CD4-positive, alpha-beta T cell (primary cell): ENCODE data around the gene ADAMTS17. TPM values are rescaled to one million over a fixed set of nuclear protein-coding genes. Genes with fewer than 3 reads are reported as not detected.

Experiments
- ATAC-seq: fragments of 200-7000 bp; cut with Tn5 transposase; one replicate; pipeline ENCODE4 v1.10.0; 2022; ENCODE audit warnings: mild to moderate bottlenecking; ENCODE audit not compliant: poor library complexity
- CTCF ChIA-PET: fragments of 350-600 bp; sonication (Branson Sonifier 250); formaldehyde crosslinking; loops from one replicate; lab custom pipeline; 2021; ENCODE audit warnings: antibody characterized with exemption, inconsistent platforms; lab: Charles Lee
- POLR2A ChIA-PET: fragments of 350-600 bp; sonication (Branson Sonifier 250); formaldehyde crosslinking; loops from one replicate; lab custom pipeline; 2021; ENCODE audit warnings: antibody characterized with exemption, inconsistent platforms; lab: Charles Lee
- DNase-seq, 14 experiments: peaks; one replicate each; pipeline ENCODE4 v3.0.0-alpha.2; 2013 to 2020; ENCODE audit warnings: mixed read lengths in 2 of 14
- H3K27ac ChIP-seq, 2 donors: one replicate each; pipeline versions ENCODE4 v1.5.1 to v1.7.0; 2013; ENCODE audit warnings: low read length in 2 of 2, low read depth in 1 of 2, mild to moderate bottlenecking in 1 of 2
- H3K27me3 ChIP-seq, 2 experiments: 1 replicate in 1 of 2; 2 replicates in 1 of 2; pipeline versions ENCODE4 v1.6.1 to v1.7.0; 2013; ENCODE audit warnings: low read length in 2 of 2, control low read depth in 1 of 2, mild to moderate bottlenecking in 1 of 2, moderate library complexity in 1 of 2; ENCODE audit not compliant: insufficient read depth in 2 of 2, control insufficient read depth in 1 of 2
- H3K36me3 ChIP-seq: one replicate; pipeline ENCODE4 v1.6.1; 2013; ENCODE audit warnings: low read length, control low read depth; ENCODE audit not compliant: insufficient read depth
- H3K4me1 ChIP-seq: one replicate; pipeline ENCODE4 v1.6.1; 2013; ENCODE audit warnings: low read length, control low read depth; ENCODE audit not compliant: insufficient read depth
- H3K4me3 ChIP-seq: one replicate; pipeline ENCODE4 v1.5.1; 2013; ENCODE audit warnings: mild to moderate bottlenecking, low read length, moderate library complexity
- H3K9me3 ChIP-seq, 2 experiments: 1 replicate in 1 of 2; 2 replicates in 1 of 2; pipeline versions ENCODE4 v1.6.1 to v1.7.0; 2013; ENCODE audit warnings: low read length in 2 of 2, mild to moderate bottlenecking in 2 of 2, control low read depth in 1 of 2, moderate library complexity in 1 of 2; ENCODE audit not compliant: control insufficient read depth in 1 of 2, insufficient read depth in 1 of 2
- H3K27ac Mint-ChIP-seq: one replicate; pipeline ENCODE4 v1.8.0; 2020; ENCODE audit warnings: mixed read lengths
- H3K27me3 Mint-ChIP-seq: one replicate; pipeline ENCODE4 v1.8.0; 2021; ENCODE audit warnings: mixed read lengths
- H3K36me3 Mint-ChIP-seq: one replicate; pipeline ENCODE4 v1.8.0; 2021; ENCODE audit warnings: low read depth, mixed read lengths
- H3K4me1 Mint-ChIP-seq: one replicate; pipeline ENCODE4 v1.8.0; 2021; ENCODE audit warnings: low read depth, mixed read lengths
- H3K4me3 Mint-ChIP-seq: one replicate; pipeline ENCODE4 v1.8.0; 2020; ENCODE audit warnings: mild to moderate bottlenecking, mixed read lengths
- H3K9me3 Mint-ChIP-seq: one replicate; pipeline ENCODE4 v1.8.0; 2020; ENCODE audit warnings: mixed read lengths
- intact Hi-C, 2 experiments: fragments of 100-400 bp; cut with DNase I in 1 of 2; cut with micrococcal nuclease in 1 of 2; formaldehyde crosslinking; loops; one replicate each; pipeline versions ENCODE4 v1.15.1 to v1.9.0; 2023 to 2025; cut with DNase I, micrococcal nuclease
- total RNA-seq, 174 experiments: library from RNA in 2 of 174; stranded (reverse) in 2 of 174; gene quantifications; one replicate each; pipeline ENCODE4 v1.2.3 and lab custom pipeline; 2021 to 2026
- TF ChIP-seq, protein P1 (sequence below): fragments of 200-600 bp; IDR thresholded peaks from one replicate; pipeline ENCODE4 v1.8.0; 2022; ENCODE audit warnings: antibody characterized with exemption, mild to moderate bottlenecking

ADAMTS17 gene
- total RNA-seq, 2 experiments from 2014 or later, result 9.9 to 13.2 TPM

DNA sequence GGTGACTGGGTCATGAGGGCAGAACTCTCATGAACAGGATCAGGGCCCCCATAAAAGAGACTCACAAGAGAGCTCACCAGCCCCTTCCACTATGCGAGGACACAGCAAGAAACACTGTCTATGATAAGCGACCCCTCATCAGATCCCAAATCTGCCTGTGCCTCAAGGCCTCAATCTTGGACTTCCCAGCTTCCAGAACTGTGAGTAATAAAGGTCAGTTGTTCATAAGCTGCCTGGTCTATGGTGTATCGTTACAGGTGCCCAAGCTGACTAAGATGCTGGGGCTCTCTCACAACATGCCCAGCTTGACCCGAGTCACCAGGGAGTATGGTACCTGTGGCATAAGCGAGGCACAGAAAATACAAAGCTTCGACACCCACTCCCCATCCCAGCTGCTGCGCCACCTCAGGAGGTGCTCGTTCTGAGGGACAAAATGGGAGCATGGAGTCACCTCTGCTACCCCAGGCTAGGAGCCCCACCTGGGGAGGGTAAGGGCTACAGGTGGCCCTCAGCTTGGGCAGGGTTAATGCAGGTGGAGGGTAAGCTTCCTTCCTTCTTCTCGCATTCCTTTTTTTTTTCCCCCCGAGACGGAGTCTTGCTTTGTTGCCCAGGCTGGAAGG lies 234.1 kb downstream of the ADAMTS17 start:
- H3K4me1 Mint-ChIP-seq, result peaks cover 22% of the 10 kb centered on the region
- no peak overlapping the region for H3K27ac Mint-ChIP-seq
- no peak overlapping the region for H3K4me3 Mint-ChIP-seq
- CTCF ChIA-PET, result no interaction called here
- no peaks in the 10 kb centered on the region for H3K27me3 Mint-ChIP-seq
- H3K4me1 ChIP-seq, result peaks cover 21% of the 10 kb centered on the region
- ATAC-seq, result no peak
- no peaks in the 10 kb centered on the region for H3K9me3 Mint-ChIP-seq
- DNase-seq, result no peak
- H3K27ac ChIP-seq, result no peak overlapping the region
- TF ChIP-seq, protein P1, sequence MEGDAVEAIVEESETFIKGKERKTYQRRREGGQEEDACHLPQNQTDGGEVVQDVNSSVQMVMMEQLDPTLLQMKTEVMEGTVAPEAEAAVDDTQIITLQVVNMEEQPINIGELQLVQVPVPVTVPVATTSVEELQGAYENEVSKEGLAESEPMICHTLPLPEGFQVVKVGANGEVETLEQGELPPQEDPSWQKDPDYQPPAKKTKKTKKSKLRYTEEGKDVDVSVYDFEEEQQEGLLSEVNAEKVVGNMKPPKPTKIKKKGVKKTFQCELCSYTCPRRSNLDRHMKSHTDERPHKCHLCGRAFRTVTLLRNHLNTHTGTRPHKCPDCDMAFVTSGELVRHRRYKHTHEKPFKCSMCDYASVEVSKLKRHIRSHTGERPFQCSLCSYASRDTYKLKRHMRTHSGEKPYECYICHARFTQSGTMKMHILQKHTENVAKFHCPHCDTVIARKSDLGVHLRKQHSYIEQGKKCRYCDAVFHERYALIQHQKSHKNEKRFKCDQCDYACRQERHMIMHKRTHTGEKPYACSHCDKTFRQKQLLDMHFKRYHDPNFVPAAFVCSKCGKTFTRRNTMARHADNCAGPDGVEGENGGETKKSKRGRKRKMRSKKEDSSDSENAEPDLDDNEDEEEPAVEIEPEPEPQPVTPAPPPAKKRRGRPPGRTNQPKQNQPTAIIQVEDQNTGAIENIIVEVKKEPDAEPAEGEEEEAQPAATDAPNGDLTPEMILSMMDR, result no peak
- H3K4me3 ChIP-seq, result no peak overlapping the region
- no peaks in the 10 kb centered on the region for H3K27me3 ChIP-seq
- H3K36me3 Mint-ChIP-seq, result no peaks in the 10 kb centered on the region
- H3K9me3 ChIP-seq, result no peaks in the 10 kb centered on the region
- POLR2A ChIA-PET, result no interaction called here
- intact Hi-C loops, result loop anchor here in 1 of 2 experiments (10.0 kb wide), 1 partner anchor 53 kb away; no protein-coding TSS in a partner anchor
- H3K36me3 ChIP-seq, result no peaks in the 10 kb centered on the region

DNA sequence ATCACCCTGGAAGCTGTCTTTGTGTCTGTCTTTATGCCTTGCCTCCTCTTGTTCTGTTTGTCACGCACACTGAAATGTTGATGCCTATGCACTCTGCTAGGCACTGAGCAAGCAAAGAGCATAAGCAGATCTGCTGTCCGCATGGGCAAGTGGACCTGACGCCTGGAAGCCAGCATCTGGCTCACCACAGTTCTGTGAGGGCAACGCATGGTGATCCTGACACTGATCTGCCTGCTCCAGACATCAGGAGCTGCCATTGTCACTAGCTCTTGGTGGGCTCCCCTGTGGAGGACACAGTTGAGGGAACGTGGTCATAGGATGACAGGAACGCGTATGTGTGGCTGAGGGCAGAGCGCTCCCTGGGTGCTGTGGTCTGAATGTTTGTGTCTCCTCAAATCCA lies 234.6 kb downstream of the ADAMTS17 start:
- DNase-seq (no peak), ATAC-seq (no peak)
- Histone ChIP-seq H3K27me3 (no peaks in the 10 kb centered on the region), H3K36me3 (no peaks in the 10 kb centered on the region), H3K27ac (no peak overlapping the region), H3K4me1 (peaks cover 19% of the 10 kb centered on the region), H3K4me3 (no peak overlapping the region), H3K9me3 (no peaks in the 10 kb centered on the region)
- Mint-ChIP-seq H3K27me3 (no peaks in the 10 kb centered on the region), H3K27ac (no peak overlapping the region), H3K9me3 (no peaks in the 10 kb centered on the region), H3K36me3 (no peaks in the 10 kb centered on the region), H3K4me3 (no peak overlapping the region), H3K4me1 (peaks cover 17% of the 10 kb centered on the region)
- ChIA-PET CTCF (no interaction called here), POLR2A (no interaction called here)
- intact Hi-C loops, result loop anchor here in 1 of 2 experiments (10.0 kb wide), 1 partner anchor 52 kb away; no protein-coding TSS in a partner anchor
- TF ChIP-seq, protein P1, result no peak

DNA sequence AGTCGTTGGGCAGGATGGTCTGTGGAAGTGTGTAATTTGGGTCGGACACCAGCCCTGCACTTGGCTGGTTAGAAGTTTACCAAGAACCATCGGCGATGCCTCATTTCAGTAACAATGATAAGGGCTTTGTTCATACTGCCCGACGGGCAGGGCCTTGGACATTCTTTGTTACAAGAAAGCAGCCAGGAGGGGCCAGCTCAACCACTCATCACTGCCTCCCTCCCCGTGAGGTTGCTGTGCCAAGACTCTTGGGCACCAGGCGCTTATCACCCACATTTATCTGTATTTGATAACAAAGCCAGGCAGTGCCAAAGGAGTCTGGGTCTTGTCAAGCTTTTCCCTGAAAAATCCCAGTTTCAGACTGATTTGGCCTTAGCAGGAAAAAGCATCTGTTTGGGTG lies 235.0 kb downstream of the ADAMTS17 start:
- Mint-ChIP-seq H3K27me3 (no peaks in the 10 kb centered on the region), H3K36me3 (no peaks in the 10 kb centered on the region), H3K27ac (no peak overlapping the region), H3K4me3 (no peak overlapping the region), H3K4me1 (peaks cover 13% of the 10 kb centered on the region), H3K9me3 (no peaks in the 10 kb centered on the region)
- H3K4me3 ChIP-seq, result no peak overlapping the region
- H3K27me3 ChIP-seq, result no peaks in the 10 kb centered on the region
- H3K9me3 ChIP-seq, result no peaks in the 10 kb centered on the region
- DNase-seq (no peak), ATAC-seq (no peak)
- no peaks in the 10 kb centered on the region for H3K36me3 ChIP-seq
- peaks cover 14% of the 10 kb centered on the region for H3K4me1 ChIP-seq
- no peak overlapping the region for H3K27ac ChIP-seq
- intact Hi-C loops, result loop anchor here in 1 of 2 experiments (10.0 kb wide), 1 partner anchor 52 kb away; no protein-coding TSS in a partner anchor
- CTCF ChIA-PET, result no interaction called here
- TF ChIP-seq, protein P1, result no peak
- POLR2A ChIA-PET, result no interaction called here
